HUES64 (cell line): ENCODE data around the gene RAB26.

ENCODE experiments used
- H3K27ac ChIP-seq: 2 replicates; pipeline ENCODE4 v1.7.0; 2013; ENCODE audit warnings: low read depth, low read length, inconsistent platforms
- H3K27me3 ChIP-seq: 2 replicates; pipeline ENCODE4 v1.6.1; 2013; ENCODE audit warnings: mild to moderate bottlenecking, low read length; ENCODE audit not compliant: insufficient read depth
- H3K36me3 ChIP-seq: 2 replicates; pipeline ENCODE4 v1.6.1; 2013; ENCODE audit warnings: mild to moderate bottlenecking, low read length; ENCODE audit not compliant: insufficient read depth
- H3K4me1 ChIP-seq: 2 replicates; pipeline ENCODE4 v1.6.1; 2013; ENCODE audit warnings: mild to moderate bottlenecking, low read length, moderate library complexity; ENCODE audit not compliant: insufficient read depth
- H3K4me3 ChIP-seq: 2 replicates; pipeline ENCODE4 v1.5.1; 2013; ENCODE audit warnings: mild to moderate bottlenecking, low read length, moderate library complexity
- H3K9ac ChIP-seq: 2 replicates; pipeline ENCODE4 v1.6.1; 2013; ENCODE audit warnings: mild to moderate bottlenecking, low read depth, low read length
- H3K9me3 ChIP-seq: 2 replicates; pipeline ENCODE4 v1.6.1; 2013; ENCODE audit warnings: low read depth, low read length; ENCODE audit not compliant: insufficient read depth
- WGBS: fragments of 150-250, 120-280 bp; methylation state at CpG from one replicate; pipeline ENCODE4 v1.1.7; 2013; ENCODE audit warnings: missing lambda C conversion rate; 5-methylcytosine and 5-hydroxymethylcytosine counted together

Gene RAB26

DNA sequence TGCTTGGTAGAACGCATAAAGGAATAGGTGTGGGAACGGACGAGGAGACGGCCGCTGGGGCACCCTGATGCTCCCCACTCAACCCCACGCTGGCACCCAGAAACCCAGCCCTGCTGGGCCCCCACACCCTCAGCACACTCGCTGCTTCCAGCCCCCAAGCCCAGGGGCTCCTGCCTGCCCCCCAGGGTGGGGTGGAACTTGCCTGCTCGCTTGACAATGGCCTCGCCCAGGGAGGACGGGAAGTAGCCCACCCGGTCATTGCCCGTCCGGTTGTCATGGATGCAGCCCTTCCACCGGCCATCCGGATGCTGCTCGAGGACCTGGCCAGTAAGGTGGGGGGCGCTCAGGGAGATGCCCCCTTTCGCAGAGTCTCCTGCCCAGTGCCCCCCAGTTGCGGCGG is 38.1 kb downstream of the RAB26 start:
- 93% methylated on average over 20 of the region's 20 CpGs for WGBS

DNA sequence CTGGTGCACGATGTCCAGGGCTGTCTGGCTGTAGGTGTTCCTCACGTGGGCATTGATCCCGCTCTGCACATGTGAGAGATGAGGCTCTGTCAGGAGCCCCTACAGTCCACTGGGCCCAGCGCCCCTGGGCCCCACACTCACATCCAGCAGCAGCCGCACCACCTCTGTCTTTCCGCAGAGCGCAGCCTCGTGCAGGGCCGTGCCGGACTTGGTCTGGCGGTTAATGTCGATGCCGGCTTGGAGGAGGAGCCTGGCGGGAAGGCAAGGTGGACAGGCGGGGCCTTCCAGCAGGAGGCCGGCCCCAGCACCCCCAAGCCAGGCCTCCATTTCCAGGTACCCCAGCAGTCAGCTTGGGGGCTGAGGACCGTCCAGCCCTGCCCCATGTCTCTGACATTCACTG is 38.8 kb downstream of the RAB26 start:
- Histone ChIP-seq H3K4me1 (no peaks in the 10 kb centered on the region), H3K27ac (no peak overlapping the region), H3K9ac (no peak overlapping the region), H3K9me3 (no peaks in the 10 kb centered on the region), H3K36me3 (no peaks in the 10 kb centered on the region), H3K27me3 (no peaks in the 10 kb centered on the region), H3K4me3 (no peak overlapping the region)
- WGBS = 89% methylated on average over 17 of the region's 17 CpGs

More for the DNA sequence above, 38.1 kb downstream of the RAB26 start:
- no peaks in the 10 kb centered on the region for H3K4me1 ChIP-seq
- no peak overlapping the region for H3K27ac ChIP-seq
- no peak overlapping the region for H3K4me3 ChIP-seq
- H3K27me3 ChIP-seq = no peaks in the 10 kb centered on the region
- H3K36me3 ChIP-seq = no peaks in the 10 kb centered on the region
- no peak overlapping the region for H3K9ac ChIP-seq
- no peaks in the 10 kb centered on the region for H3K9me3 ChIP-seq

DNA sequence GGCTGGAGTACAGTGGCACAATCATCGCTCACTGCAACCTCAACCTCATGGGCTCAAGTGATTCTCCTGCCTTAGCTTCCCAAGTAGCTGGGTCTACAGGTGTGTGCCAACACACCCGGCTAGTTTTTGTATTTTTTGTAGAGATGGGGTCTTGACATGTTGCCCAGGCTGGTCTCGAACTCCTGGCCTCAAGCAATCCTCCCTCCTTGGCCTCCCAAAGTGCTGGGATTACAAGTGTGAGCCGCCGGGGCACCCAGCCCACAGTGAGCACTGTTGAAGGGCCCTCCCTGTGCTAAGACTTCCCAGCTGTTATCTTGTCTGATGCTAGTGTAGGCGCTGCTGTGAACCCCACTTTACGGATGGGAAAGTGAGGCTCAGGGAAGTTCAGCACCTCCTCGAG is 40.0 kb downstream of the RAB26 start:
- no peak overlapping the region for H3K9ac ChIP-seq
- H3K27me3 ChIP-seq = no peaks in the 10 kb centered on the region
- H3K36me3 ChIP-seq = no peaks in the 10 kb centered on the region
- H3K9me3 ChIP-seq = no peaks in the 10 kb centered on the region
- H3K27ac ChIP-seq = no peak overlapping the region
- 97% methylated on average over 8 of the region's 8 CpGs for WGBS
- H3K4me1 ChIP-seq = no peaks in the 10 kb centered on the region
- H3K4me3 ChIP-seq = no peak overlapping the region

DNA sequence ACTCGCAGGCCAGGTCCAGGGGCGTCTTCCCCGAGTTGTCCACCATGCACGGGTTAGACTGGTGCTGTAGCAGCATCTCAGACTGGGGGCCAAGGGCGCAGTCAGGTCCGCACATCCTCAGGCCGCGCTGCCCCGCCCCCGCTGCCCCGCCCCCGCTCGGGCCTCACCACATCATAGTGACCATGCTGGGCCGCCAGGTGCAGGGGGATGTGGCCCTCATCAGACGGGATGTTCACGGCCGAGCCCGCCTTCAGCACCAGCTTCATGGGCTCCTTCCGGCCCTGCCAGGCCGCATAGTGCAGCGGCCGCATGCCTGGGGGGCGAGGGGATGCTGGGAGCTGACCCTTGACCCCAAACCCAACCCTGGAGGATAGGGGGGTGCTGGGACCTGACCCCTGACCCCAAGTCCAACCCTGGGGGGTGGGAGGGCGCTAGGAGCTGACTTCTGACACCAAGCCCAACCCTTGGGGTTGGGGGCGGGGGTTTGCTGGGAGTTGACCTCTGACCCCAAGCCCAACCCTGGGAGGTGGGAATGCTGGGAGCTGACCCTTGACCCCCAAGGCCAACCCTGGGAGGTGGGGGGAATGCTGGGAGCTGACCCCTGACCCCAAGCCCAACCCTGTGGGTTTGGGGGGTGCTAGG is 40.9 kb downstream of the RAB26 start:
- no peaks in the 10 kb centered on the region for H3K36me3 ChIP-seq
- H3K9ac ChIP-seq = no peak overlapping the region
- no peaks in the 10 kb centered on the region for H3K9me3 ChIP-seq
- no peaks in the 10 kb centered on the region for H3K27me3 ChIP-seq
- no peaks in the 10 kb centered on the region for H3K4me1 ChIP-seq
- WGBS = 93% methylated on average over 25 of the region's 25 CpGs
- no peak overlapping the region for H3K4me3 ChIP-seq
- H3K27ac ChIP-seq = no peak overlapping the region

DNA sequence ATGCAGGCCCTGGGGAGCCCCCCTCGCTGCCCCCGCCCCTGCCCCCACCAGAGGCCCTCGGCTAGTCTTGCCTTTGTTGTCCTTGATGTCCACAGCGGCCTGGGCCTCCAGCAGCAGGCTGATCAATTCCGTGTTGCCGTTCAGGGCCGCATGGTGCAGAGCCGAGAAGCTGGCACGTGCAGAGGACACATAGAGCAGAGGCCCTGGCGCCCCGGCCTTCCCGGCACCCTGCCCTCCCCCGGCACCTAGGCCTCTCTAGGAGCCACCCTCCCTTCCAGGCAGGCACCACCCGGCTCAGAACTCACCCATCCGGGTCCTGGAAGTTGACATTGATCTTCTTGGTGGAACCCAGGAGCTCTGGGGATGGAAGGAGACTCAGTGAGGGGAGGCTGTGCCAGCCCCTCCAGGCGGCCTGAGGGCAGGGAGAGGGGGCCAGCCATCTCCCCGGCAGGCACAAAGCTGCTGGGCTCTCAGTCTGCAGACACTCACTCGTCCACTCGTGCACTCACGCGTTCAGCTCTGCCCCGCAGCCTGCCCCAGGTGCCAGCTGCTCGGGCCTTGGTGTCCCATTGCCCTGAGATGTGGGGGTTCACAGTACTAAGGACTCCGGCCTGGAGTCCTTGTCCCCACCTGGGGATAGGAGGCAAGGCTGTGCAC is 41.7 kb downstream of the RAB26 start:
- no peak overlapping the region for H3K9ac ChIP-seq
- no peak overlapping the region for H3K27ac ChIP-seq
- H3K4me3 ChIP-seq = no peak overlapping the region
- no peaks in the 10 kb centered on the region for H3K9me3 ChIP-seq
- H3K27me3 ChIP-seq = peaks cover 5% of the 10 kb centered on the region
- WGBS = 91% methylated on average over 24 of the region's 24 CpGs
- no peaks in the 10 kb centered on the region for H3K4me1 ChIP-seq
- no peaks in the 10 kb centered on the region for H3K36me3 ChIP-seq

DNA sequence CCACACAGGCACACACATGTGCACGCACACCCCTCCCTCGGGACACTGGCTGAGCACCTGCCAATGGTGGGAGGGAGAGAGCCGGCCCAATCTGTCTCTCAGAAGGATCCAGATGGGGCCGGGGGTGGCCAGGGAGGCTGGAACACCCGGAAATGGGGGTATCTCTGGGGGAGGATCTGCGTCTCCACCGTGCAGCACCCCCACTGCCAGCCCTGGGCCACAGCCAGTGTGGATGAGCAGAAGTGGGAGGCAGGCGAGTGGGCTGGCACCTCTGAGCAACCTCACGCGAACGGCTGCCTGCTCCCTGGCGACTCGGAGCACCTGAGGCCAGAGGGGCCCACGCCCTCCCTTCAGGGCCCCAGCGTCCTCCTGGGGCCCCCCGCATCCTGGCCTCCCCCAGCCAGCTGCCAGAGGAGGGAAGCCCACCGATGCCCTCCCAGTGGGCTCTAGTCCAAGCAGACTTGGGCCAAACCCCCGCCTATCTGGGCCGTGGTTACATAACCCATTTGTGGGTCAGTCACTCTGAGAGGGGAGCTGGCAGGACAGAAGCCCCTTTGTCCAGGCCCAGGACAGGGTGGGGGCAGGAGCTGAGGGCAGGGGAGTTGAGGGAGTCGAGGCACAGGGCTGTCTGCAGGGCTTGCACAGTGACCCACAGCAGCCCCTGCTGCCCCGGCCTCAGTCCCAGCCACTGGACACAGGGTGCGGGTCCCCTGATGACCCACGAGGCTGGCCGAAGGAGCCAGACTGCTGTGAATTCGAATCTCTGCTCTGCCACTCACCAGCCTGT is 42.4 kb downstream of the RAB26 start:
- no peaks in the 10 kb centered on the region for H3K4me1 ChIP-seq
- WGBS = 90% methylated on average over 25 of the region's 25 CpGs
- H3K27ac ChIP-seq = no peak overlapping the region
- no peaks in the 10 kb centered on the region for H3K36me3 ChIP-seq
- no peaks in the 10 kb centered on the region for H3K9me3 ChIP-seq
- no peak overlapping the region for H3K4me3 ChIP-seq
- H3K9ac ChIP-seq = no peak overlapping the region
- H3K27me3 ChIP-seq = peaks cover 13% of the 10 kb centered on the region

DNA sequence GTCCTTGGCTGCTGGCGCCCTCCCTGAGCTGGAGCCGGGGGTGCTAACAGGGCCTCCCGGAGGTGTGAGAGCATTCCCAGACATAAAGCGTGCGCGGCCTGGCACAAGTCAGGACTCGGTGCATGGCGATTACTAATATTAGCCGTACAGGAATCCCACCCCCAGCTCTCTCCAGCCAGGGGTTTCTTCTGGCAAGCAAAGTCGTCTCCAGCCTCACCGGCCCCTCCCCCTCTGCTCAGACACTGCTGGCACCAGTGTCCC is 43.0 kb downstream of the RAB26 start:
- Histone ChIP-seq H3K9me3 (no peaks in the 10 kb centered on the region), H3K4me1 (no peaks in the 10 kb centered on the region), H3K4me3 (no peak overlapping the region), H3K9ac (no peak overlapping the region), H3K27ac (no peak overlapping the region), H3K36me3 (no peaks in the 10 kb centered on the region), H3K27me3 (peaks cover 14% of the 10 kb centered on the region)
- WGBS = 92% methylated on average over 11 of the region's 11 CpGs

DNA sequence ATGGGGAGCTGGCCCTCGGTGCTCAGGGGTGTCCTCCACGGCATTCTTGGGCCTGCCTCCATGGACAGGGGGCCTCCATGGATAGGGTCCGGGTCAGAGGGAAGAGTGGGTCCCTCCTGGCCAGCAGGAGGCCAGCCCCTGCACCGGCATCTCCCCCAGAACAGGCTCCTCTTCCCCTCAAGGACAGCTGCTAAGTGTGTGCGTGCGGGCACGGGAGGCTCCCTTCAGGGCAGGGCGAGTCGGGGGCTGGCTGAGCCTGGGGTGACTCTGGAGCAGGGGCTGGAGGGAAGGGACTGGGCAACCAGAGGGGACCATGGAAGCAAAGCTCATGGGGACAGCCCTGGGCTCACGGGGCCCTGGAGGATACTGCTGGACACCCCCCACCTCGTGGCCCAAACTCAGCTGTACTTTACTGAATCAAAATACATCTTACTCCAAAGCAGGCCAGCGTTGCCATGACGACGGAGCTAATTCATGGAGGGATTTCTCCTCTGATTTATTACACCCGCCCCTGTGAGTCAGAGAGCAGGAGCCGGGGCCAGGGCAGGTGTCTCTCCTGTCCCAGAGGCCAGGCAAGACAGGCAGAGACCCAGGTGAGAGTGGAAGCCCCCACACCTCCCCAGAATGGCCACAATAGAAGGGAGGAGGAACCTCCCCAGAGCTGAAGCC is 45.9 kb downstream of the RAB26 start:
- Histone ChIP-seq H3K4me1 (no peaks in the 10 kb centered on the region), H3K9ac (no peak overlapping the region; the same call in 1 of the 2 replicates), H3K27me3 (peaks cover 40% of the 10 kb centered on the region), H3K36me3 (no peaks in the 10 kb centered on the region), H3K9me3 (no peaks in the 10 kb centered on the region), H3K4me3 (no peak overlapping the region), H3K27ac (no peak overlapping the region)
- 78% methylated on average over 16 of the region's 16 CpGs for WGBS

DNA sequence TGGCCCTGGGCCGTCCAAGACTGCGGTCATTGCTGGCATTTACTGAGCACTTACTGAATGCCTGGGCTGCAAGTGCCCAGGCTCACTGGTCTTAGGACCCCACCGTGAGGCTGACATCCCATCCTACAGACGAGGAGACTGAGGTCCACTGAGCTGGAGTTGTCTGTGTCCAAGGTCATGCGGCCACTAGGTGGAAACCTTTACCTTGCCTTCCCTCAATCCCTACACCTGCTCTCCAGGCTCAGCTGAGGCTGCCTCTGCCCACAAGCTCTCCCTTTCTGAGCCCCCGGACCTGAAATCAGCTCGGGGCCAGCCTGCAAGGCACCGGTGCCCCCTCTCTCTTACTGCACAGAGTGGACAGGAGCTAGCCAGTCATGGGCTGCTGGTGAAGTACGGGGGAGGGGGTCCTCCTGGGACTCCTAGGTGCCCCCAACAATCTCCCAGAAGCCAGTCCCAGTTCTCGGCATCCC is 46.5 kb downstream of the RAB26 start:
- Histone ChIP-seq H3K4me1 (no peaks in the 10 kb centered on the region), H3K27ac (no peak overlapping the region), H3K9ac (no peak overlapping the region), H3K27me3 (peaks cover 43% of the 10 kb centered on the region), H3K36me3 (no peaks in the 10 kb centered on the region), H3K4me3 (peak overlapping the region; percentile 53), H3K9me3 (no peaks in the 10 kb centered on the region)
- WGBS = 15% methylated on average over 9 of the region's 10 CpGs

DNA sequence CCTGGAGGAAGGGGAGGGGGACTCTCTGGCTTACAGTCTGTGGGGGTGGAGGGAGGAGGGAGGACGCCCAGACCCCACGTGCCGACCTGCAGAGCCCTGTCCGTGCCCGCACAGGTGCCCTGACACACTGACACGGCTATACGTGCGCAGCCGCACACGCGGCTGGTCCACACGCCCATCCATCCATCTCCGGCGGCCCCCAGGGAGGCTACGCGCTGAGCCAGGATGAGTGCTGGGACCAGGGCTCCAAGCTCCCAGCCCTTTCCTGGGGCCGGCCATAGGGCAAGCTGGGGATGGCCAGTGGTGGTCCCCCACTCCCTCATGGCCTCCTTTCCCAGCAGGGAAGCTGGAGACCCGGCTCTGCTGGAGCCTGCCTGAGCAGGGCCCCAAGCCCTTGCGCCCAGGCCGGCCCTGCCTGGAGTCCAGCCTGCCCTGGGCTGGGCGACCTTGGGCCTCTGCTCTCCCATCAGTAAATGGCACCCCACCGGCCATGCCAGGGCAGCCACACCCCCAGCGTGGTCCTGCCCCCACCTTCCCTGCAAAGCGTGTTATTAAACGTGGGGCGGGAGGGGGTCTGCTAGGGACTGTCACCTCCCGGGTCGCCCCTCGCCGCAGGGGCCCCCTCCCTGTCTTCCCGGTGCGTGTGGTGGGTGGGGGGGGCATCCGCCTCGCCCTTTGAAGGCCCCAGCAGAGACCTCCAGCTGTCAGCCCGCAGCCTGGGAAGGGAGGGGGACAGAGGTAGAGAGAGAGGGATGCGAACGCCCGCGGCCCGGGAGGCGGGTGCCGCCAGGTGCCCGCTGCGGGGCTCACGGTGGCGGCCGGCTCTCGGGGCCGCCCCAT is 47.1 kb downstream of the RAB26 start:
- 3% methylated on average over 47 of the region's 49 CpGs for WGBS
- H3K27ac ChIP-seq = no peak overlapping the region
- no peak overlapping the region for H3K9ac ChIP-seq
- peak overlapping the region; percentile 53 for H3K4me3 ChIP-seq
- H3K9me3 ChIP-seq = no peaks in the 10 kb centered on the region
- peaks cover 50% of the 10 kb centered on the region for H3K27me3 ChIP-seq
- H3K36me3 ChIP-seq = no peaks in the 10 kb centered on the region
- H3K4me1 ChIP-seq = no peaks in the 10 kb centered on the region
